Breast epithelium (tissue), 4 donors: Measurements from ENCODE around the gene CSTB. TPM values are rescaled to one million over a fixed set of nuclear protein-coding genes. Genes with fewer than 3 reads are reported as not detected.

Experiments used
- DNase-seq, 2 donors: peaks; one replicate each; pipeline ENCODE4 v3.0.0-alpha.2; 2019; ENCODE audit warnings: low spot score in 2 of 2
- H3K27ac ChIP-seq, 2 donors: fragments of 200-600 bp; sonication (generic) in 1 of 2; one replicate each; pipeline ENCODE4 v1.5.1; 2016 to 2019; ENCODE audit warnings: mild to moderate bottlenecking in 1 of 2
- H3K27me3 ChIP-seq, 2 donors: fragments of 200-600 bp; sonication (generic) in 1 of 2; one replicate each; pipeline versions ENCODE4 v1.5.1 to v1.6.0; 2017 to 2019; ENCODE audit warnings: control low read depth in 1 of 2, mild to moderate bottlenecking in 1 of 2
- H3K36me3 ChIP-seq: fragments of 200-600 bp; one replicate; pipeline ENCODE4 v1.5.1; 2019
- H3K4me1 ChIP-seq, 2 donors: fragments of 200-600 bp; sonication (generic); one replicate each; pipeline ENCODE4 v1.5.1; 2016 to 2019; ENCODE audit warnings: control low read depth in 1 of 2
- H3K4me3 ChIP-seq, 3 donors: fragments of 200-600 bp; sonication (generic); 1 replicate in 2 of 3; 2 replicates in 1 of 3; pipeline ENCODE4 v1.5.1; 2016 to 2019; ENCODE audit warnings: mild to moderate bottlenecking in 3 of 3, moderate library complexity in 2 of 3
- H3K9me3 ChIP-seq, 2 donors: fragments of 200-600 bp; sonication (generic) in 1 of 2; one replicate each; pipeline ENCODE4 v1.5.1; 2016 to 2019; ENCODE audit warnings: control low read depth in 1 of 2
- CTCF ChIP-seq, 3 donors: fragments of 450-650 bp; IDR thresholded peaks; one replicate each; pipeline ENCODE4 v1.5.1; 2016 to 2017; ENCODE audit warnings: antibody characterized with exemption in 3 of 3, mild to moderate bottlenecking in 3 of 3, moderate library complexity in 3 of 3
- POLR2A ChIP-seq: fragments of 450-650 bp; IDR thresholded peaks from one replicate; pipeline ENCODE4 v1.6.1; 2016; ENCODE audit warnings: antibody characterized with exemption, mild to moderate bottlenecking, moderate library complexity
- POLR2AphosphoS5 ChIP-seq, 3 donors: sonication (generic); formaldehyde crosslinking; IDR thresholded peaks; one replicate each; pipeline ENCODE4 v1.6.1; 2017; ENCODE audit warnings: antibody characterized with exemption in 3 of 3
- intact Hi-C: fragments of 100-400 bp; cut with DNase I; formaldehyde crosslinking; loops from one replicate; pipeline ENCODE4 v1.15.1; 2023; ENCODE audit warnings: low total_unique reads
- total RNA-seq, 3 donors: library from RNA; depleted of rRNA; stranded (reverse); fragments of >200 nt; gene quantifications; one replicate each; pipeline ENCODE4 v1.1.0, GENCODE V29; 2016

Gene CSTB
- total RNA-seq, 3 donors from 2014 or later, result 12.1 to 16.8 (median 16.8) TPM

GRCh38 chr21:43789276-43790009, 13.3 kb upstream of the CSTB start, which contains the start of gene RRP1:
Gene RRP1, plus strand, starts transcription at chr21:43789577. Its CDS starts 53 bp downstream, at chr21:43789630.
- peak within 1 kb of the TSS; percentile 79 to 92 (median 86) for H3K4me3 ChIP-seq
- peak within 1 kb of the TSS; percentile 83 to 88 for H3K27ac ChIP-seq
- peak; percentile 70 to 86 (median 81) for TF ChIP-seq POLR2AphosphoS5 (IDR thresholded peaks at IDR 0.05)
- TF ChIP-seq CTCF (IDR thresholded peaks at IDR 0.05), result peak; percentile 65 to 100 (median 98)
- peak; percentile 12 for TF ChIP-seq POLR2A
- no peaks in the 10 kb centered on the region for H3K9me3 ChIP-seq
- H3K36me3 ChIP-seq, result peaks cover 4% of the 10 kb centered on the region
- H3K27me3 ChIP-seq, result no peaks in the 10 kb centered on the region
- peak; percentile 86 to 87 for DNase-seq
- intact Hi-C loops, result loop anchor here (10.0 kb wide), 1 partner anchor 65 kb away; no protein-coding TSS in a partner anchor
- H3K4me1 ChIP-seq, result peaks cover 5 to 8% of the 10 kb centered on the region in 2 donors

- Histone ChIP-seq H3K27me3 (no peaks in the 10 kb centered on the region), H3K4me1 (peaks cover 5 to 8% of the 10 kb centered on the region in 2 donors), H3K36me3 (no peaks in the 10 kb centered on the region), H3K4me3 (no peak overlapping the region), H3K9me3 (no peaks in the 10 kb centered on the region), H3K27ac (no peak overlapping the region)
- no peak for TF ChIP-seq CTCF (IDR thresholded peaks at IDR 0.05)
- no peak for TF ChIP-seq POLR2A
- TF ChIP-seq POLR2AphosphoS5 (IDR thresholded peaks at IDR 0.05), result no peak
- intact Hi-C loops, result no loop called here
- no peak for DNase-seq
Measured at GRCh38 chr21:43786807-43787440, 10.8 kb upstream of the CSTB start.

GRCh38 chr21:43786300-43786806, 10.2 kb upstream of the CSTB start:
- DNase-seq, result no peak
- no peaks in the 10 kb centered on the region for H3K9me3 ChIP-seq
- intact Hi-C loops, result no loop called here
- H3K27me3 ChIP-seq, result no peaks in the 10 kb centered on the region
- peaks cover 5 to 8% of the 10 kb centered on the region in 2 donors for H3K4me1 ChIP-seq
- no peak for TF ChIP-seq CTCF (IDR thresholded peaks at IDR 0.05)
- no peak for TF ChIP-seq POLR2AphosphoS5 (IDR thresholded peaks at IDR 0.05)
- no peak for TF ChIP-seq POLR2A
- H3K4me3 ChIP-seq, result no peak overlapping the region
- no peak overlapping the region for H3K27ac ChIP-seq
- H3K36me3 ChIP-seq, result no peaks in the 10 kb centered on the region

- H3K36me3 ChIP-seq, result no peaks in the 10 kb centered on the region
Measured at GRCh38 chr21:43785134-43785533, 9.0 kb upstream of the CSTB start.

More at GRCh38 chr21:43785134-43785533, 9.0 kb upstream of the CSTB start:
- no peak for TF ChIP-seq POLR2A
- no peak for TF ChIP-seq CTCF (IDR thresholded peaks at IDR 0.05)
- no peak for TF ChIP-seq POLR2AphosphoS5 (IDR thresholded peaks at IDR 0.05)
- no peak overlapping the region for H3K4me3 ChIP-seq
- H3K27me3 ChIP-seq, result no peaks in the 10 kb centered on the region
- no peaks in the 10 kb centered on the region for H3K9me3 ChIP-seq
- H3K27ac ChIP-seq, result no peak overlapping the region
- H3K4me1 ChIP-seq, result peaks cover 0 to 2% of the 10 kb centered on the region in 2 donors
- intact Hi-C loops, result no loop called here
- DNase-seq, result no peak
